ENCODE results near the gene SHLD1. TPM values are rescaled to one million over a fixed set of nuclear protein-coding genes. Genes with fewer than 3 reads are reported as not detected.
A peak's percentile ranks its signal among the peaks of the same experiment; 100 is the strongest.

The SHLD1 gene
- total RNA-seq, 1 experiment from 2014 or later: 6.7 TPM

DNA sequence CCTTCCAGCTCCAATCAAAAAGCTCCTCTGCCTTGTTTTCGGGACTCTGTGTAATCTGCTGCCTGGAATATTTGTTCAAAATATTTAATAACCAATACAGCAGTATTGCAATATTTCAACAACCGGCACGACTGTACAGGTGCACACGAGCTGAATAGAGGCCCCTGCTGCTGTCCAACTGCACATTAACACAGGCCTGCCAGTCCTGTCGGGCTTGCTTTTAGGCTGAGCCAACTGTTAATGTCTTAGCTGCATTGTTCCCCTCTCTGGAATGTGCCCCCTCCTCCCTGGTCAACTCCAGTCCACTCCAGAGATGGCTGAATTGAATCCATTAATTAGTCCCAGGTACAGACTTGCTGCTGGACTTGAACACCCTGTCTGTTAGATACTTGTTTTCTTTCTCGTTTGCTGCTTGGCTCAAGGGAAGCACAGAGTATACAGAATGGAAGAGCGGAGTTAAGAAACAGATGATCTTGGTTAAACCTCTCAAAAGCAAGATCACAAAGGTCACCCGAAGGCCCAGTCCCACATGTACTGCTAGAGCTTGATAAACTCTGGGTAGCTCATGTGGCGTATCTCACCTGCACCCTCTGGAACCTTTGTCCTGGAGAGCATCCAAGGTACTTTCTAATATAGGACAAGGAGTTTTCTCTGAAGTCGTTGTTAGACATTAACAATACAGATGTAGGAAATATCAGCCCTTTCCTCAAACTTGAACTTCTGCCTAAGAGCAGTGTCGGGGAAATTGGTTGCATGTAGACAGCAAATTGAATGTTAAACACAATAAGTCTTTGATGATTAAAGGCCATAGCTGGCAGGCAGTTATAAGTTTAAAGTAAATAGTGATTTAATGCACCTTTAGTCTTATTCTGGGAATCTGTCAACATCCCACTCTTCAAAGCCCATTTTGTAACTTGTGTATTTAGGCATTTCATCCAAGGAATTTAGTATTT is 31.9 kb downstream of the SHLD1 start:
- H3K79me1 ChIP-seq (ENCODE audit: insufficient read depth, low read depth, low read length, poor library complexity, severe bottlenecking): no peaks in the 10 kb centered on the region
- H3K23ac ChIP-seq (ENCODE audit: insufficient read length, low read depth, low read length): no peak overlapping the region
- H3K4me2 ChIP-seq (ENCODE audit: insufficient read depth, insufficient read length, low read length): no peak overlapping the region
- H3K27me3 ChIP-seq (ENCODE audit: insufficient read depth, low read length): no peaks in the 10 kb centered on the region
- H3K18ac ChIP-seq (ENCODE audit: insufficient read length, low read depth, low read length): no peak overlapping the region
- H3K4me1 Mint-ChIP-seq: peaks cover 8 to 12% of the 10 kb centered on the region in 2 experiments
- peaks cover 0 to 16% (median 11%) of the 10 kb centered on the region in 3 experiments; a peak in 5 of 7 replicates for H3K36me3 Mint-ChIP-seq (ENCODE audit: insufficient read depth in 1 of 3, low read depth in 3 of 3)
- H4K91ac ChIP-seq (ENCODE audit: insufficient read length, low read depth, low read length): no peak overlapping the region
- no peak overlapping the region for H3K4ac ChIP-seq (ENCODE audit: low read depth, low read length)
- H2BK15ac ChIP-seq (ENCODE audit: low read depth, low read length): no peak overlapping the region
- no peak for DNase-seq
- H3K79me2 ChIP-seq (ENCODE audit: insufficient read depth, low read length): no peaks in the 10 kb centered on the region
- no peak overlapping the region for H3K56ac ChIP-seq (ENCODE audit: insufficient read length, low read depth, low read length)
- H3T11ph ChIP-seq (ENCODE audit: low read length): no peak overlapping the region
- no peaks in the 10 kb centered on the region for H3K23me2 ChIP-seq (ENCODE audit: insufficient read length, low read depth, low read length, poor library complexity, severe bottlenecking)
- H2BK12ac ChIP-seq (ENCODE audit: insufficient read length, low read depth, low read length): no peak overlapping the region
- TF ChIP-seq CTCF (conservative IDR thresholded peaks at IDR 0.05): no peak
- H3K9me3 Mint-ChIP-seq: no peaks in the 10 kb centered on the region
- H2BK5ac ChIP-seq (ENCODE audit: insufficient read length, low read length): no peak overlapping the region
- H2BK120ac ChIP-seq (ENCODE audit: low read depth, low read length, poor library complexity, severe bottlenecking): no peak overlapping the region
- no peaks in the 10 kb centered on the region for H3K9me3 ChIP-seq (ENCODE audit: control insufficient read depth, low read depth, low read length)
- H3K14ac ChIP-seq (ENCODE audit: insufficient read depth, low read length): no peak overlapping the region
- no peaks in the 10 kb centered on the region for H3K4me1 ChIP-seq (ENCODE audit: insufficient read depth, low read length)
- H4K20me1 ChIP-seq (ENCODE audit: control insufficient read depth, insufficient read depth, insufficient read length): no peaks in the 10 kb centered on the region
- no peak overlapping the region for H4K8ac ChIP-seq (replicated peaks; ENCODE audit: insufficient read length, low read depth, low read length)
- H2AFZ ChIP-seq (ENCODE audit: low read length): no peak overlapping the region
- no peak overlapping the region for H3K27ac ChIP-seq (ENCODE audit: insufficient read length, low read depth, low read length)
- no peak overlapping the region for H3K4me3 Mint-ChIP-seq
- peak overlapping the region in 1 of 3 experiments; percentile 71; a peak in 3 of 7 replicates for H3K27ac Mint-ChIP-seq
- no peaks in the 10 kb centered on the region for H3K27me3 Mint-ChIP-seq (ENCODE audit: low read depth)
- no peak overlapping the region for H2BK20ac ChIP-seq (ENCODE audit: low read depth, low read length, poor library complexity, severe bottlenecking)
- no peak overlapping the region for H4K5ac ChIP-seq (ENCODE audit: insufficient read length, low read depth, low read length)
- no peak overlapping the region for H2AK5ac ChIP-seq (ENCODE audit: insufficient read length, low read length)
- no CpG with 5 or more reads among the region's 11 CpGs for WGBS (ENCODE audit: extremely low coverage, insufficient read length, low lambda C conversion rate)
- no peak overlapping the region for H3K9ac ChIP-seq (ENCODE audit: extremely low read depth, insufficient read length, low read length)

All from H9 (cell line).